ENCODE measurements around the gene PITX2. TPM values are rescaled to one million over a fixed set of nuclear protein-coding genes. Genes with fewer than 3 reads are reported as not detected.

Gene PITX2
- polyA plus RNA-seq, 2 of the 4 experiments (the other 2 are of a cell fraction): 1.1 to 2.6 TPM

- H3K4me3 ChIP-seq: no peak overlapping the region
- H3K4me1 ChIP-seq: no peaks in the 10 kb centered on the region
- no peak overlapping the region for H3K4me2 ChIP-seq
- DNase-seq (ENCODE audit: low read depth in 1 of 2, low spot score in 1 of 2) (no peak), ATAC-seq (no peak), FAIRE-seq (no peak)
- H3K27ac ChIP-seq: no peak overlapping the region
- CTCF ChIA-PET: interaction anchor here (1.5 kb wide), 2 partner anchors 28 to 1213 kb away, joined by 4 read pairs; no protein-coding TSS in a partner anchor
- WGBS (ENCODE audit: missing lambda C conversion rate): 86% methylated on average over 17 of the region's 18 CpGs
- POLR2A ChIA-PET: no interaction called here
- TF ChIP-seq CEBPB (IDR thresholded peaks at IDR 0.05) (no peak), ZSCAN20 (CRISPR knock-in tag; IDR thresholded peaks at IDR 0.05) (no peak), FOSL2 (IDR thresholded peaks at IDR 0.05) (no peak), FOSL2 (CRISPR knock-in tag; IDR thresholded peaks at IDR 0.05) (no peak), REST (IDR thresholded peaks at IDR 0.05) (no peak), PHF8 (IDR thresholded peaks at IDR 0.05; ENCODE audit: borderline replicate concordance, low read depth) (no peak)
- H3K9me3 ChIP-seq: no peaks in the 10 kb centered on the region
These were observed 18.3 kb upstream of the PITX2 start for GRCh38 chr4:110641218-110641617.

- FAIRE-seq (no peak), ATAC-seq (no peak), DNase-seq (ENCODE audit: low read depth in 1 of 2, low spot score in 1 of 2) (no peak)
- H3K4me3 ChIP-seq: no peak overlapping the region
- H3K27ac ChIP-seq: no peak overlapping the region
- H3K9me3 ChIP-seq: no peaks in the 10 kb centered on the region
- no peak for TF ChIP-seq HEYL (CRISPR knock-in tag; IDR thresholded peaks at IDR 0.05)
- TF ChIP-seq HOXB5 (CRISPR knock-in tag; IDR thresholded peaks at IDR 0.05): no peak
- no peak for TF ChIP-seq PHF8 (IDR thresholded peaks at IDR 0.05; ENCODE audit: borderline replicate concordance, low read depth)
- TF ChIP-seq MAZ (IDR thresholded peaks at IDR 0.05; ENCODE audit: borderline replicate concordance, low read depth, low read length): no peak
- TF ChIP-seq CBX8 (IDR thresholded peaks at IDR 0.05): no peak
- TF ChIP-seq, protein P1, sequence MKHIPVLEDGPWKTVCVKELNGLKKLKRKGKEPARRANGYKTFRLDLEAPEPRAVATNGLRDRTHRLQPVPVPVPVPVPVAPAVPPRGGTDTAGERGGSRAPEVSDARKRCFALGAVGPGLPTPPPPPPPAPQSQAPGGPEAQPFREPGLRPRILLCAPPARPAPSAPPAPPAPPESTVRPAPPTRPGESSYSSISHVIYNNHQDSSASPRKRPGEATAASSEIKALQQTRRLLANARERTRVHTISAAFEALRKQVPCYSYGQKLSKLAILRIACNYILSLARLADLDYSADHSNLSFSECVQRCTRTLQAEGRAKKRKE (CRISPR knock-in tag; IDR thresholded peaks at IDR 0.05; ENCODE audit: low read depth): no peak
- no peak for TF ChIP-seq RAD21 (conservative IDR thresholded peaks at IDR 0.05 in 1 of 2, IDR thresholded peaks at IDR 0.05 in 1 of 2)
- TF ChIP-seq SREBF2 (IDR thresholded peaks at IDR 0.05): no peak
- no peak for TF ChIP-seq ZC3H11A (IDR thresholded peaks at IDR 0.05)
- ChIA-PET CTCF (interaction anchor here (0.8 to 1.5 kb wide), 3 partner anchors 9 to 1214 kb away, joined by 3 to 4 read pairs (median 4); no protein-coding TSS in a partner anchor), POLR2A (no interaction called here)
- no peaks in the 10 kb centered on the region for H3K4me1 ChIP-seq
- no peak overlapping the region for H3K4me2 ChIP-seq
- WGBS (ENCODE audit: missing lambda C conversion rate): 52% methylated on average over 9 of the region's 9 CpGs
These were observed 17.7 kb upstream of the PITX2 start for GRCh38 chr4:110640576-110640975.

DNA sequence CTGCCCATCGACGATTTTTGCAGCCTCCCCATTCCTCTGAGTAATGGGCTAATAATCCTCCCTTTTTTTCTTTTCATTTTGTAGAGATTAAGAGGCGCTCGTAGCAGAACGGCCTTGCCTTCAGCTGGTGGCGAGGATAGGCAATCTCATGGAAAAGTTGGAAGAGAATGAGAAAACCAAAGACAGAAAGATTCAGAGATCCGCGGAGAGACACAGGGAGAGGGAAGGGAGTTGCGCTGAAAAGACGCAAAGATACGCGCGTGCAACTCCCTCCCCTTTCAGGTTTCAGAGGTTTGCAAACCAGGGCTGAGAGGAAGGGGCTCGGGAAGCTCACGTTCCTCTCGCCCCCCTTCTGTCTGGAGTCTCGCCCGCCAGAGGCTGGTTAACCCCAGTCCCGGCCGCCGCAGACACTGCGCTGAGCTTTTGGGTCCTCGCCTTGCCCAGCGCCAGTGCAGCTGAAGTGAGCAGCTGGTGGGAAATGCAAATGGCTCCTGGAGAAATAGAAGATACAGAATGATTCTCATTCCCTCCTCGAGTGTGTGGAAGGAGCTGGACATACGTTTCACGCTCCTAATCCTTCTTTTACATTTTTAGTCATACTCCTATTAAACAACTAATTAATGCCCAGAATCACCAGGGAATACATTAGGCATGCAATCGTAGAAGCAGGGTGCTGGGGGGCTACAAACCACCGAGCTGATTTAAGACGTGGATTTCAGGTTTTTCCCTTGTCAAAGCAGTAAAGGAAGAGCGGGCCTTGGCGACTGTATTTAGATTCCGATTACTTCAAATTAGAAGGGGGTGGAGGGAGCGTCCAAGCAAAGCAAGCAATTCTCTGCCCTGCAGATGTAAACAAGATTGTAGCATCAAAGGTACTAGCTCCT lies 16.6 kb upstream of the PITX2 start:
- 80% methylated on average over 34 of the region's 34 CpGs for WGBS (ENCODE audit: missing lambda C conversion rate)
- DNase-seq (ENCODE audit: low read depth in 1 of 2, low spot score in 1 of 2) (no peak), ATAC-seq (no peak), FAIRE-seq (no peak)
- Histone ChIP-seq H3K4me1 (no peaks in the 10 kb centered on the region), H3K27ac (no peak overlapping the region), H3K4me3 (no peak overlapping the region), H3K4me2 (no peak overlapping the region), H3K9me3 (no peaks in the 10 kb centered on the region)
- ChIA-PET CTCF (interaction anchor here (1.5 kb wide), 2 partner anchors 29 to 1215 kb away, joined by 4 read pairs; no protein-coding TSS in a partner anchor), POLR2A (no interaction called here)
- TF ChIP-seq, protein P2, sequence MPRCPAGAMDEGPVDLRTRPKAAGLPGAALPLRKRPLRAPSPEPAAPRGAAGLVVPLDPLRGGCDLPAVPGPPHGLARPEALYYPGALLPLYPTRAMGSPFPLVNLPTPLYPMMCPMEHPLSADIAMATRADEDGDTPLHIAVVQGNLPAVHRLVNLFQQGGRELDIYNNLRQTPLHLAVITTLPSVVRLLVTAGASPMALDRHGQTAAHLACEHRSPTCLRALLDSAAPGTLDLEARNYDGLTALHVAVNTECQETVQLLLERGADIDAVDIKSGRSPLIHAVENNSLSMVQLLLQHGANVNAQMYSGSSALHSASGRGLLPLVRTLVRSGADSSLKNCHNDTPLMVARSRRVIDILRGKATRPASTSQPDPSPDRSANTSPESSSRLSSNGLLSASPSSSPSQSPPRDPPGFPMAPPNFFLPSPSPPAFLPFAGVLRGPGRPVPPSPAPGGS (IDR thresholded peaks at IDR 0.05): no peak
- TF ChIP-seq JUN (IDR thresholded peaks at IDR 0.05) (no peak), CHD4 (IDR thresholded peaks at IDR 0.05; ENCODE audit: borderline replicate concordance) (no peak), PHF8 (IDR thresholded peaks at IDR 0.05; ENCODE audit: borderline replicate concordance, low read depth) (no peak), NPAS2 (CRISPR knock-in tag; IDR thresholded peaks at IDR 0.05; ENCODE audit: borderline replicate concordance) (no peak), RFX5 (IDR thresholded peaks at IDR 0.05) (no peak), ZNF302 (CRISPR knock-in tag; IDR thresholded peaks at IDR 0.05) (no peak), BHLHE40 (IDR thresholded peaks at IDR 0.05; ENCODE audit: low read depth, low read length) (no peak), HOXB13 (CRISPR knock-in tag; IDR thresholded peaks at IDR 0.05; ENCODE audit: low read depth) (no peak)
- TF ChIP-seq, protein P3, sequence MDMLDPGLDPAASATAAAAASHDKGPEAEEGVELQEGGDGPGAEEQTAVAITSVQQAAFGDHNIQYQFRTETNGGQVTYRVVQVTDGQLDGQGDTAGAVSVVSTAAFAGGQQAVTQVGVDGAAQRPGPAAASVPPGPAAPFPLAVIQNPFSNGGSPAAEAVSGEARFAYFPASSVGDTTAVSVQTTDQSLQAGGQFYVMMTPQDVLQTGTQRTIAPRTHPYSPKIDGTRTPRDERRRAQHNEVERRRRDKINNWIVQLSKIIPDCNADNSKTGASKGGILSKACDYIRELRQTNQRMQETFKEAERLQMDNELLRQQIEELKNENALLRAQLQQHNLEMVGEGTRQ (IDR thresholded peaks at IDR 0.05): no peak
- TF ChIP-seq, protein P4, sequence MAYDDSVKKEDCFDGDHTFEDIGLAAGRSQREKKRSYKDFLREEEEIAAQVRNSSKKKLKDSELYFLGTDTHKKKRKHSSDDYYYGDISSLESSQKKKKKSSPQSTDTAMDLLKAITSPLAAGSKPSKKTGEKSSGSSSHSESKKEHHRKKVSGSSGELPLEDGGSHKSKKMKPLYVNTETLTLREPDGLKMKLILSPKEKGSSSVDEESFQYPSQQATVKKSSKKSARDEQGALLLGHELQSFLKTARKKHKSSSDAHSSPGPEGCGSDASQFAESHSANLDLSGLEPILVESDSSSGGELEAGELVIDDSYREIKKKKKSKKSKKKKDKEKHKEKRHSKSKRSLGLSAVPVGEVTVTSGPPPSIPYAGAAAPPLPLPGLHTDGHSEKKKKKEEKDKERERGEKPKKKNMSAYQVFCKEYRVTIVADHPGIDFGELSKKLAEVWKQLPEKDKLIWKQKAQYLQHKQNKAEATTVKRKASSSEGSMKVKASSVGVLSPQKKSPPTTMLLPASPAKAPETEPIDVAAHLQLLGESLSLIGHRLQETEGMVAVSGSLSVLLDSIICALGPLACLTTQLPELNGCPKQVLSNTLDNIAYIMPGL (CRISPR knock-in tag; IDR thresholded peaks at IDR 0.05; ENCODE audit: borderline replicate concordance): no peak

All from A549 (cell line).